UCSD-AML1 (cell line): ENCODE results near the gene ACTL10.
A peak's percentile ranks its signal among the peaks of the same experiment; 100 is the strongest.
"Not testable (repeated sequence)": the region's sequence is repeated elsewhere in the genome, so short reads cannot be mapped to it uniquely, and the experiment has no call there.

ENCODE experiments used
- DNase-seq: peaks from one replicate; lab custom pipeline; 2025; ENCODE audit not compliant: unreplicated experiment; lab: John Stamatoyannopoulos, UW

Gene ACTL10

GRCh38 chr20:33666293-33667244 is at the start of gene ACTL10:
Gene ACTL10 (plus strand): TSS chr20:33666943. CDS start chr20:33667498, 555 bp downstream.
- peak; percentile 98 for DNase-seq

GRCh38 chr20:33621717-33622400 is 44.9 kb upstream of the ACTL10 start:
- no peak for DNase-seq

GRCh38 chr20:33622705-33623365 is 43.9 kb upstream of the ACTL10 start:
- DNase-seq: no peak

- no peak for DNase-seq
Measured at GRCh38 chr20:33624399-33624798, 42.3 kb upstream of the ACTL10 start.

- no peak for DNase-seq
Measured at GRCh38 chr20:33626190-33626589, 40.6 kb upstream of the ACTL10 start.

GRCh38 chr20:33627577-33628216 is 39.0 kb upstream of the ACTL10 start:
- no peak for DNase-seq

GRCh38 chr20:33629533-33629932 is 37.2 kb upstream of the ACTL10 start:
- DNase-seq: no peak

GRCh38 chr20:33629979-33630378 is 36.8 kb upstream of the ACTL10 start:
- no peak for DNase-seq

GRCh38 chr20:33630507-33630906 is 36.2 kb upstream of the ACTL10 start:
- no peak for DNase-seq

- DNase-seq: not testable (repeated sequence)
Measured at GRCh38 chr20:33631910-33632309, 34.8 kb upstream of the ACTL10 start.

GRCh38 chr20:33635341-33635740 is 31.4 kb upstream of the ACTL10 start:
- DNase-seq: no peak

GRCh38 chr20:33636776-33637175 is 30.0 kb upstream of the ACTL10 start:
- DNase-seq: no peak

GRCh38 chr20:33640287-33640686 is 26.5 kb upstream of the ACTL10 start:
- DNase-seq: no peak

- no peak for DNase-seq
Measured at GRCh38 chr20:33644313-33645071, 22.3 kb upstream of the ACTL10 start.

- DNase-seq: no peak
Measured at GRCh38 chr20:33645072-33645358, 21.7 kb upstream of the ACTL10 start.

- no peak for DNase-seq
Measured at GRCh38 chr20:33645396-33645795, 21.3 kb upstream of the ACTL10 start.

- no peak for DNase-seq
Measured at GRCh38 chr20:33646191-33646590, 20.6 kb upstream of the ACTL10 start.

- DNase-seq: not testable (repeated sequence)
Measured at GRCh38 chr20:33646959-33647602, 19.7 kb upstream of the ACTL10 start.

GRCh38 chr20:33647603-33648395 is 18.9 kb upstream of the ACTL10 start:
- DNase-seq: no peak
